Activated gamma-delta T cell treated with Interleukin-2 at 50 U/mL for 16 hours (primary cell): Measurements from ENCODE around the gene KCNH1.

Source experiments
- DNase-seq: peaks from one replicate; pipeline ENCODE4 v3.0.0-alpha.2; 2020

The KCNH1 gene

GRCh38 chr1:211133836-211134669 is at the start of gene KCNH1:
Gene KCNH1 (minus strand): TSS chr1:211134148. CDS start chr1:211133945, 203 bp downstream.
- DNase-seq = peak; percentile 74

- no peak for DNase-seq
Observed at GRCh38 chr1:211182746-211183145, 48.8 kb upstream of the KCNH1 start.

- DNase-seq = no peak
Observed at GRCh38 chr1:211174375-211174774, 40.4 kb upstream of the KCNH1 start.

- no peak for DNase-seq
Observed at GRCh38 chr1:211172657-211173056, 38.7 kb upstream of the KCNH1 start.

- no peak for DNase-seq
Observed at GRCh38 chr1:211169353-211169752, 35.4 kb upstream of the KCNH1 start.

- no peak for DNase-seq
Observed at GRCh38 chr1:211158866-211159265, 24.9 kb upstream of the KCNH1 start.

- no peak for DNase-seq
Observed at GRCh38 chr1:211155040-211155439, 21.1 kb upstream of the KCNH1 start.

- DNase-seq = no peak
Observed at GRCh38 chr1:211153932-211154331, 20.0 kb upstream of the KCNH1 start.

GRCh38 chr1:211148366-211148765 is 14.4 kb upstream of the KCNH1 start:
- DNase-seq = no peak

- no peak for DNase-seq
Observed at GRCh38 chr1:211145944-211146343, 12.0 kb upstream of the KCNH1 start.

- no peak for DNase-seq
Observed at GRCh38 chr1:211135342-211135950, 1.5 kb upstream of the KCNH1 start.

GRCh38 chr1:211133393-211133835 is 534 bp downstream of the KCNH1 start:
- peak; percentile 4 for DNase-seq

- no peak for DNase-seq
Observed at GRCh38 chr1:211132721-211133392, 1.1 kb downstream of the KCNH1 start.

GRCh38 chr1:211129776-211130175 is 4.2 kb downstream of the KCNH1 start:
- DNase-seq = no peak

GRCh38 chr1:211127166-211127565 is 6.8 kb downstream of the KCNH1 start:
- DNase-seq = no peak

GRCh38 chr1:211126622-211127021 is 7.3 kb downstream of the KCNH1 start:
- DNase-seq = no peak

GRCh38 chr1:211118407-211119102 is 15.4 kb downstream of the KCNH1 start:
- DNase-seq = no peak

GRCh38 chr1:211114446-211114845 is 19.5 kb downstream of the KCNH1 start:
- no peak for DNase-seq

GRCh38 chr1:211113566-211113965 is 20.4 kb downstream of the KCNH1 start:
- DNase-seq = no peak

- no peak for DNase-seq
Observed at GRCh38 chr1:211111351-211111750, 22.6 kb downstream of the KCNH1 start.

- no peak for DNase-seq
Observed at GRCh38 chr1:211101481-211101880, 32.5 kb downstream of the KCNH1 start.

- DNase-seq = no peak
Observed at GRCh38 chr1:211099393-211099792, 34.6 kb downstream of the KCNH1 start.

- no peak for DNase-seq
Observed at GRCh38 chr1:211095381-211095780, 38.6 kb downstream of the KCNH1 start.
